ENCODE results near the gene GLIPR1.
"Not testable (repeated sequence)": the region's sequence is repeated elsewhere in the genome, so short reads cannot be mapped to it uniquely, and the experiment has no call there.

GLIPR1 gene

GRCh38 chr12:75474116-75474515 lies 6.4 kb upstream of the GLIPR1 start:
- DNase-seq (ENCODE audit: low read depth, low spot score) = no peak

GRCh38 chr12:75476071-75476470 lies 4.5 kb upstream of the GLIPR1 start:
- no peak for DNase-seq (ENCODE audit: low read depth, low spot score)

- DNase-seq (ENCODE audit: low read depth, low spot score) = no peak
Observed at GRCh38 chr12:75477137-75477536, 3.4 kb upstream of the GLIPR1 start.

DNA sequence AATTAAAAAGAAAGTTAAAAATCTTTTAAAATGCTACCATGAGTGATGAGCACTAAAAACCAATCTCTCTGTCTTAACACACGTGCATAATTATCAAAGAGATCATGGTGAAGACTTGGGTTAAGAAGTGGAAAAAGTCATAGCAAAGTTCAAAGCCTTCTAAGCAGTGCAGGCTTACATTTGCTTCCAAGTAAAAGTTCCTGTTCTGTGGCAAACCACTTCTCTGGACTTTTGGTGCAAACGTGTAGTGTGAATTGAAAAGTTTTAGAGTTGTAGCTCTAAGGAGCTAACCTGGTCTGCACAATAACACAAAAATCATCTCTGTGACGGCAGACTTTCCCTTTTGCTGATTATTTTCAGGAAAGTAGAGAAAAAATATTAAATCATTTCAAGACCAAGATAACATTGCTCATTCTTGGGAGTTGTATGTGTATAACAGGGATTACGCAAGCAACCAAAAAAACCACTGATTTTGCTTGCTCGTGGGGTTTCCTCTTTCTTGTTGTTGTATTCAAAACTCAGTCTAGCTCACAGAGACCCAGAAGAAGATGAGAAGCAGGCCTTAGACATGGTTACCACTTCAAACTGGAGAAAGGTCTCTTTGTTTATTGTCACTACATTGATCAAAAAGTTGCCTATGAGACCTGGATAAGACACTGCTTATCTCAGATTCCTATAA lies 2.3 kb upstream of the GLIPR1 start:
- DNase-seq (ENCODE audit: low read depth, low spot score) = no peak

DNA sequence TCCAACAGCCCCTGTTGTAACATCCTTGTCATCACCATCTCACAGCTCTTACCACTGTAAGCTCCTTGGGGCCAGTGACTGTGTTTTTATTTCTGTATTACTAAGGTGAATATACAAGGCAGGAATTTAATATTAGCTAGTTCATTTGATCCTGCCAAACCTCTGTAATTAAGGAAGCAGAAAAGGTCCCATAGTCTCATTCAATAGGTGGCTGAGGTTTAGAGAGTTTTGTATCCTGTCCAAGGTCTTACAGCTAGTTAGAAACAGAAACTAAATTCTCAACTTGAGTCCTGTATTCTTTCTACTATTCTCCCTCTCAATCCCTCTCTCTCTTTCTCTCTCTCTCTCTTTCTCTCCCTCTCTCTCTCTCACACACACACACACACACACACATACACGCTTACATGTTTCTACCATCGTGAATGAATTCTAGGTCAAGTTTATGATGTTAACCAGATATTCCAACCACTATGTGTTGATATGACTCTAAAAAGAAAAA lies 543 bp upstream of the GLIPR1 start:
- no peak for DNase-seq (ENCODE audit: low read depth, low spot score)

- no peak for DNase-seq (ENCODE audit: low read depth, low spot score)
Observed at GRCh38 chr12:75481013-75481705, 604 bp downstream of the GLIPR1 start.

GRCh38 chr12:75481774-75482173 lies 1.2 kb downstream of the GLIPR1 start:
- DNase-seq (ENCODE audit: low read depth, low spot score) = no peak

- no peak for DNase-seq (ENCODE audit: low read depth, low spot score)
Observed at GRCh38 chr12:75482646-75483045, 2.1 kb downstream of the GLIPR1 start.

DNA sequence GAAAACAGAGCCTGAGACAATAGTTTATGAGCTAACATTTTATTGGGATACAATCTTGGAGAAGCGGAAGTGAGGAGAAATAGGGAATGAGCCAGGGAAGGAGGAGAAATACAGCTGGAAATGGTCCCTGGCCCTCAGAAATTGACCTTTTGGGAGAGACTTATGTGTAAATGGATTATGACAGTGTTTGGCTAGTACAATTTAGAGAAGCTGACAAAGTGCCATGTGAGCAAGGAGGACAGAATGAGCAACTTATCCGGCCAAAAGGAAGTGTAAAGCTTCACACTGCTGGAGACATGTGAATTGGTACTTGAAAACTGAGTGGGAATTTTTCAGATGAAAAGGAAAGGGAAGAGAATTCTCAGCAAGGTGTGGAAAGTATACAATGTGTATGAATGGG lies 2.9 kb downstream of the GLIPR1 start:
- DNase-seq (ENCODE audit: low read depth, low spot score) = no peak

- DNase-seq (ENCODE audit: low read depth, low spot score) = not testable (repeated sequence)
Observed at GRCh38 chr12:75484450-75484849, 3.9 kb downstream of the GLIPR1 start.

GRCh38 chr12:75487308-75487707 lies 6.8 kb downstream of the GLIPR1 start:
- no peak for DNase-seq (ENCODE audit: low read depth, low spot score)

DNA sequence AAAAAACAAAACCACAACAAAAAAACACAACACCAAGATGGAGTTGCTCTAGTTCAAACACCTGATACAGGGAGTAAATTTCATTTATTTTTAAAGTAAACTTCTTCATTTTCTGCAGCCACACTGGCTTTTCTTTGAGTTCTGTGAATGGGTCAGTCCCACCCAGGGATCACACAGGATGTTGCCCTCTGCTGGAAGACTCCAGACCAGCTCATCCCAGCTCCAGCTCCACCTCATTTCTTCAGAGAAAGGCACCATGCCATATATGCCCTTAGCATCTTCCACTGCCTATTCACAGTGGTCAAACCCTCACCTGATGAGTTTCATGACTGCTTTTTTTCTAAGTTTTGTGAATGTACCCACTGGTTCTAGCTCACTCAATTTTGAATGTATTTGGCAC lies 8.0 kb downstream of the GLIPR1 start:
- no peak for DNase-seq (ENCODE audit: low read depth, low spot score)

GRCh38 chr12:75489187-75489586 lies 8.6 kb downstream of the GLIPR1 start:
- no peak for DNase-seq (ENCODE audit: low read depth, low spot score)

DNA sequence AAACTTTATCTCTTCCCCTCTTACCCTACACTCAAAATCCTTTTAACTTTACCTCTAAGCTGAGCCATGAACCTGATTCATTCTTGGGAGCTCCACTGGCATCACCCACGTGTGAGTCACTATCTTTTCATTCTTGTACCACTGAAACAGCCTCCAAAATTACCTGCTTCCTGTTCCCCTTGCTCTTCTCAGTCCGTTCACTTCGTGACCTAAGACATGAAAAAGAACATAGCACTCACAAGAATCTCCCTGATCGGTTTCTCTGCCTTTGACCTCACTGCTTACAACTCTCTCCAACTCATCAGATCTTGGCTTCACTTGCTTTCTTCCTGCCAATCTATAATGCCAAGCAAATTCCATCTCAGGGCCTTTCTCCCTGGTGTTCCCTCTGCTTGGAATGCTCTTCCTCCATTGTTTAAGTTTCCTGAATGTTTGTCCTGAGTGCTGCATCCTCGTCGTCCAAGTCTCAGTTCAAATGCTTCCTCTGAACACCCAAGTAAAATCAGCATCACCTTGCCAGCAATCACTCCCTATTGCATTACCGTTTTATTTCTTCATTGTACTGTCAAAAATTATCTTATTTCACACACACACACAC lies 9.2 kb downstream of the GLIPR1 start:
- DNase-seq (ENCODE audit: low read depth, low spot score) = no peak

- DNase-seq (ENCODE audit: low read depth, low spot score) = no peak
Observed at GRCh38 chr12:75491169-75491568, 10.6 kb downstream of the GLIPR1 start.

DNA sequence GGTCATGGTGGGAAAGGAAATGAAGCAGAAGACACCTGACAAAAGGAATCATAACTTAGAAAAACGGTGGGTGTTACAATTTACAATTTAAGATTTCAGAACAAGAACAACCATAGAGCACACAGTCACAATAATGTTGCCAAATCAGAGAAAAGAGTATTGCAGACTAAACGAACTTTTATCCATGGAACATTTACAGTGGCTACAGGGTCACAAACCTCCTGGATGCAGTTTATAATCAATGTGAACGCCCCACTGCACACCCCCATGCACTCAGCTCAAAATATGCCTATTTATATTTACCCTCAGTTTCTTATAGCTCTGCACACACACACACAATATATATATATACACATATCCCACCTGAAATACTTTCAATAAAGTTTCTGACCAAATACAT lies 22.9 kb downstream of the GLIPR1 start:
- no peak for DNase-seq (ENCODE audit: low read depth, low spot score)

DNA sequence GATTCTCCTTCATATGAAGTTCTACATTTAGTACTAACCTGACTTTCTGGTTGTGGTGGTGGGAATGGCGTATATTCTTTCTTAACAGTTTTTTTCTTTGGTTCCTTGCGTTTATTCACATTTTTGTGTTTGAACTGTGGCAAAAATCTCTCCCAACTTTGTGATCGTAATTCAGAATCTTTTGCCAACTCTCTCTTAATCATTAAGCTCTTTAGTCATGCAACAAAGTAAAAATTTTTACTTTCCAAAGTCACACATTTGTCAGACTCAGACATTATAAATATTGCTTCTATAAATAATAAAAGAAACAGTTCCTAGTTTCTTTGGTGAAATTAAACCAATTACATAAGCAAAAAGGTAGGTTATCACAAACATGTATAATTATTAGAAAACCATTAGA lies 23.3 kb downstream of the GLIPR1 start:
- no peak for DNase-seq (ENCODE audit: low read depth, low spot score)

- DNase-seq (ENCODE audit: low read depth, low spot score) = no peak
Observed at GRCh38 chr12:75505706-75506312, 25.3 kb downstream of the GLIPR1 start.

DNA sequence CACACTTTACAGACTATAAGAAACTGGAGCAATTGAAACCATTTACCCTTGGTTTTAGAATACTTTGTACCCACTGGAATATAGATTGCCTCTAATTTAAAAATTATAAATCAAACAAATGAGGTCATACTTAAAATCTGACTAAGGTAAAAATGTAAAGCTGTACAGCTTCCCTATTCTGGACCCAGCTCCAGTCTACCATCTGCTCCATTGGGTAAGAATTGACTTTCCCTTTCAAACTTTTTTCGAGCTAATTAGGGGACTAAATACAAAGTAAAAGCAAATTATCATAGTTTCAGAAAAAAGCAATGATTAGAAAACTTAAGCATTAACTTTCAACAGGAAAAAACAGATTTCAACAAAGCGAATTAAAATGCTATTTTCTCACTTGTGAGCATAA lies 26.5 kb downstream of the GLIPR1 start:
- DNase-seq (ENCODE audit: low read depth, low spot score) = no peak

GRCh38 chr12:75508159-75508558 lies 27.6 kb downstream of the GLIPR1 start:
- no peak for DNase-seq (ENCODE audit: low read depth, low spot score)

DNA sequence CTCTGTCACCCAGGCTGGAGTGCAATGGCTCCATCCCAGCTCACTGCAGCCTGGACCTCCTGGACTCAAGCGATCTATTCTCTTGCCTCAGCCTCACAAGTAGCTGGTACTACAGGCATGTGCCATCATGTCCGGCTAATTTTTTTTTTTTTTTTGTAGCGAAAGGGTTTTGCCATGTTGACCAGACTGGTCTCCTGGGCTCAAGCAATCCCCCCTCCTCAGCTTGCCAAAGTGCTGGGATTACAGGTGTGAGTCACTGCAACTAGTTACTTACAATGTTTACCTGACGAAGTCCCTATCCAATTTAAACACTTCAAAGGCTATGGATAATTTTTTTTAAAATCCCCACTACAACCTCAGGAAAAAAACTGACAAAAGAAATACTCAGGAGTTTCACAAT lies 29.1 kb downstream of the GLIPR1 start:
- no peak for DNase-seq (ENCODE audit: low read depth, low spot score)
